Esophagus squamous epithelium (tissue), 5 donors: ENCODE measurements around the gene ESRRB. TPM values are rescaled to one million over a fixed set of nuclear protein-coding genes. Genes with fewer than 3 reads are reported as not detected.
"Not testable (repeated sequence)": the region's sequence is repeated elsewhere in the genome, so short reads cannot be mapped to it uniquely, and the experiment has no call there.

ENCODE experiments used
- DNase-seq: peaks from one replicate; lab custom pipeline; 2025; lab: John Stamatoyannopoulos, UW
- H3K27ac ChIP-seq, 4 donors: fragments of 200-600 bp; sonication (generic); one replicate each; pipeline ENCODE4 v1.5.1; 2016 to 2019; ENCODE audit warnings: mild to moderate bottlenecking in 1 of 4
- H3K27me3 ChIP-seq, 4 donors: fragments of 200-600 bp; sonication (generic); 1 replicate in 3 of 4; 2 replicates in 1 of 4; pipeline versions ENCODE4 v1.5.1 to v1.6.0; 2017 to 2021; ENCODE audit warnings: antibody characterized with exemption in 1 of 4
- H3K36me3 ChIP-seq, 3 donors: fragments of 200-600 bp; sonication (generic); one replicate each; pipeline ENCODE4 v1.5.1; 2016 to 2019
- H3K4me1 ChIP-seq, 3 donors: fragments of 200-600 bp; sonication (generic); one replicate each; pipeline ENCODE4 v1.5.1; 2017 to 2019
- H3K4me3 ChIP-seq, 4 donors: fragments of 200-600 bp; sonication (generic); 1 replicate in 3 of 4; 2 replicates in 1 of 4; pipeline ENCODE4 v1.5.1; 2016 to 2019; ENCODE audit warnings: mild to moderate bottlenecking in 2 of 4, moderate library complexity in 1 of 4
- H3K9me3 ChIP-seq, 3 donors: fragments of 200-600 bp; sonication (generic); one replicate each; pipeline ENCODE4 v1.5.1; 2016 to 2019
- POLR2A ChIP-seq, 4 donors: fragments of 450-650 bp; IDR thresholded peaks; one replicate each; pipeline ENCODE4 v1.6.1; 2017; ENCODE audit warnings: antibody characterized with exemption in 4 of 4, mild to moderate bottlenecking in 4 of 4, moderate library complexity in 3 of 4
- WGBS, 2 donors: methylation state at CpG; one replicate each; pipeline ENCODE4 v1.1.5; 2018; 5-methylcytosine and 5-hydroxymethylcytosine counted together
- intact Hi-C: fragments of 100-400 bp; cut with DNase I; formaldehyde crosslinking; loops from one replicate; pipeline ENCODE4 v1.15.0; 2022
- total RNA-seq, 4 donors: library from RNA; depleted of rRNA; stranded (reverse); fragments of >200 nt; gene quantifications; one replicate each; pipeline ENCODE4 v1.1.0, GENCODE V29; 2016
- TF ChIP-seq, protein P1 (sequence below), 6 experiments: fragments of 450-650 bp in 4 of 6; fragments of 200-600 bp in 2 of 6; sonication (generic) in 2 of 6; IDR thresholded peaks; one replicate each; pipeline ENCODE4 v1.5.1; 2016 to 2019; ENCODE audit warnings: antibody characterized with exemption in 6 of 6, mild to moderate bottlenecking in 4 of 6, moderate library complexity in 4 of 6
- donor health status: DM: yes; HTN: yes; CAD: no.

Gene ESRRB
- total RNA-seq, 4 donors from 2014 or later: not detected

GRCh38 chr14:76531085-76531484 is 155.1 kb downstream of the ESRRB start:
- no peak for DNase-seq
- Histone ChIP-seq H3K9me3 (no peaks in the 10 kb centered on the region), H3K27me3 (peaks cover 0 to 12% (median 0%) of the 10 kb centered on the region in 4 donors), H3K36me3 (no peaks in the 10 kb centered on the region), H3K4me3 (no peak overlapping the region), H3K4me1 (no peaks in the 10 kb centered on the region), H3K27ac (no peak overlapping the region)
- TF ChIP-seq, protein P1, sequence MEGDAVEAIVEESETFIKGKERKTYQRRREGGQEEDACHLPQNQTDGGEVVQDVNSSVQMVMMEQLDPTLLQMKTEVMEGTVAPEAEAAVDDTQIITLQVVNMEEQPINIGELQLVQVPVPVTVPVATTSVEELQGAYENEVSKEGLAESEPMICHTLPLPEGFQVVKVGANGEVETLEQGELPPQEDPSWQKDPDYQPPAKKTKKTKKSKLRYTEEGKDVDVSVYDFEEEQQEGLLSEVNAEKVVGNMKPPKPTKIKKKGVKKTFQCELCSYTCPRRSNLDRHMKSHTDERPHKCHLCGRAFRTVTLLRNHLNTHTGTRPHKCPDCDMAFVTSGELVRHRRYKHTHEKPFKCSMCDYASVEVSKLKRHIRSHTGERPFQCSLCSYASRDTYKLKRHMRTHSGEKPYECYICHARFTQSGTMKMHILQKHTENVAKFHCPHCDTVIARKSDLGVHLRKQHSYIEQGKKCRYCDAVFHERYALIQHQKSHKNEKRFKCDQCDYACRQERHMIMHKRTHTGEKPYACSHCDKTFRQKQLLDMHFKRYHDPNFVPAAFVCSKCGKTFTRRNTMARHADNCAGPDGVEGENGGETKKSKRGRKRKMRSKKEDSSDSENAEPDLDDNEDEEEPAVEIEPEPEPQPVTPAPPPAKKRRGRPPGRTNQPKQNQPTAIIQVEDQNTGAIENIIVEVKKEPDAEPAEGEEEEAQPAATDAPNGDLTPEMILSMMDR (IDR thresholded peaks at IDR 0.05): no peak
- no peak for TF ChIP-seq POLR2A (IDR thresholded peaks at IDR 0.05)
- intact Hi-C loops: no loop called here
- WGBS, 2 donors: 58 to 65% methylated on average over 3 of the region's 3 CpGs

DNA sequence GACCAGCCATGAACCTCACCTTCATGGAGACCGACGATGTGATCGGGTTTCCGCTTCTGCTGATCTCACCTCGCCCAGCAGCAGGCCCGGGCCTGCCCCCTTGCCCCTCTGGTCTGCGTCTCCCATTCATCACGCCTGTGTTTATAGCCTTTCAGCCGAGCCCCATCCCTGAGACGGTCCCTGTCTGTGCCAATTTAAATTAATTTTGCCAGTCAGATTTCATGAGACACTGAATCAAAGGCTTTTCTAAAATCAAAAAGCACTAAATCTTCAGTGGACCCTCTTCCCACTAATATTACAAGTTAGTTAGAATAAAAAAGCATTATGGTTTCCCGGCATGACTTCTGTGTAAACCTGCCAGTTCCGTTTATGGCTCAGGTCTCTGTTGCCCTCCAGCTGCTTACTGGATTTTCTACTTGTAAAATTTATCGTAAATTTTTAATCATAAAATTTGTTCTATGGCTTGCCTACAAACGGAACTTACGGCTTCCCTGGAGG is 155.9 kb downstream of the ESRRB start:
- DNase-seq: no peak
- TF ChIP-seq, protein P1 (IDR thresholded peaks at IDR 0.05): no peak
- no peak for TF ChIP-seq POLR2A (IDR thresholded peaks at IDR 0.05)
- H3K36me3 ChIP-seq: no peaks in the 10 kb centered on the region
- no peaks in the 10 kb centered on the region for H3K4me1 ChIP-seq
- no peak overlapping the region for H3K27ac ChIP-seq
- WGBS, 2 donors: 66 to 76% methylated on average over 11 to 14 of the region's 15 CpGs
- H3K9me3 ChIP-seq: no peaks in the 10 kb centered on the region
- H3K4me3 ChIP-seq: no peak overlapping the region
- intact Hi-C loops: no loop called here
- H3K27me3 ChIP-seq: peaks cover 0 to 12% (median 0%) of the 10 kb centered on the region in 4 donors

- H3K27ac ChIP-seq, H3K9me3 ChIP-seq, H3K4me3 ChIP-seq, DNase-seq, H3K36me3 ChIP-seq, intact Hi-C loops: not testable (repeated sequence)
- Histone ChIP-seq H3K4me1 (peaks cover 0 to 14% (median 0%) of the 10 kb centered on the region in 3 donors), H3K27me3 (peaks cover 0 to 21% (median 0%) of the 10 kb centered on the region in 4 donors)
- 100% methylated on average over 3 of the region's 25 CpGs; no CpG with 5 or more reads in 1 of the 2 donors for WGBS, 2 donors
These were observed 160.7 kb downstream of the ESRRB start for GRCh38 chr14:76536636-76537035.

DNA sequence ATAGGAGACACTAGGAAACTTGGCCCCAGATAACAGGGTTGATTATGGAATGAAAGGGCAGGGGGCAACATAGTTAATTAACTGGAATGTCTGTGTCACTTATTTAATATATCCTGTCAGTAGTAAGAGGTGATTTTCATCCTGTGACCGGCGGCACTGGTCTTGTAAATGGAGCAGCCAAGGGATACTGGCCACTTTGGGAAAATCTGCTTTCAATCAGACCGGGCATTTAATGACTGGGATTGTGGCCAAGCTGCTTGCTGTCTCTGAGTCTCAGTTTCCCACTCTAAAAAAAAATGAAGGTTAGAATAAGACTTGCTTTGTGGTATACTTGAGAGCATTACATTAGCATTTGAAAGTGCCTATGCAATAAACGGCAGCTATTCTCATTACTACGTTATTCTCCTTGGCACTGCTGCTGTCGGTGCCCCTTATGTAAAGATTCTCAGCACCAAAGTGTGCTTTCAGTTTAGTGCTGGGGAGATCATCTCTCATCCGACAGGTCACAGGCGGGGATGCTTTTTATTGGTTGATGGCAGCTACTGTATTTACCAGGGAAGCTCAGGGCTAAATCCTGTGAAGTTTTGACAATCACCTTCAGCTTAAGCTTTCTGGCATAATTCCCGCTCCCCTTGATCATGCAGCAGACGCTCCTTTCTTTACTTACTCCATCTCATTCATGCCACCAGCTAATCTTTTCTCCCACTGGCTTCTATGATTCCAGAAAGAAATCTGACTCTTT is 162.1 kb downstream of the ESRRB start:
- DNase-seq: no peak
- Histone ChIP-seq H3K36me3 (no peaks in the 10 kb centered on the region), H3K27ac (no peak overlapping the region), H3K27me3 (peaks cover 0 to 25% (median 0%) of the 10 kb centered on the region in 4 donors), H3K9me3 (no peaks in the 10 kb centered on the region), H3K4me3 (no peak overlapping the region), H3K4me1 (peaks cover 0 to 14% (median 0%) of the 10 kb centered on the region in 3 donors)
- intact Hi-C loops: no loop called here
- WGBS, 2 donors: 35 to 50% methylated on average over 10 of the region's 10 CpGs
- TF ChIP-seq, protein P1 (IDR thresholded peaks at IDR 0.05): no peak
- TF ChIP-seq POLR2A (IDR thresholded peaks at IDR 0.05): no peak

GRCh38 chr14:76538648-76539008 is 162.7 kb downstream of the ESRRB start:
- Histone ChIP-seq H3K4me3 (no peak overlapping the region), H3K27me3 (peaks cover 0 to 27% (median 0%) of the 10 kb centered on the region in 4 donors), H3K27ac (no peak overlapping the region), H3K9me3 (no peaks in the 10 kb centered on the region), H3K4me1 (peaks cover 0 to 14% (median 0%) of the 10 kb centered on the region in 3 donors), H3K36me3 (no peaks in the 10 kb centered on the region)
- no peak for TF ChIP-seq POLR2A (IDR thresholded peaks at IDR 0.05)
- TF ChIP-seq, protein P1 (IDR thresholded peaks at IDR 0.05): no peak
- whole genome bisulfite sequencing, 2 donors: 33% methylated on average over 1 of the region's 1 CpG
- DNase-seq: no peak
- intact Hi-C loops: no loop called here
